PC-9 (cell line): Measurements from ENCODE around the gene RIMKLB. TPM values are rescaled to one million over a fixed set of nuclear protein-coding genes. Genes with fewer than 3 reads are reported as not detected.

Experiments used
- BruUV-seq: library from RNA; stranded (reverse); fragments of 400-500 nt; replicated peaks from 2 replicates; lab custom pipeline; 2021; lab: Mats Ljungman, UMichigan
- CTCF ChIA-PET: fragments of 300-600 bp; sonication (Branson Sonifier 250); formaldehyde crosslinking; loops from one replicate; lab custom pipeline; 2022; ENCODE audit warnings: antibody characterized with exemption; lab: Charles Lee
- POLR2A ChIA-PET: fragments of 300-600 bp; sonication (Branson Sonifier 250); formaldehyde crosslinking; loops from one replicate; lab custom pipeline; 2022; ENCODE audit warnings: antibody characterized with exemption; ENCODE audit not compliant: unreplicated experiment; lab: Charles Lee
- DNase-seq, 2 experiments: peaks; one replicate each; pipeline versions ENCODE4 v3.0.0 to v3.0.0-alpha.2; 2015 to 2022; ENCODE audit warnings: mixed read lengths in 1 of 2
- H2AFZ ChIP-seq: fragments of 200-600 bp; sonication (generic); 2 replicates; pipeline ENCODE4 v1.8.1; 2017; ENCODE audit warnings: antibody characterized with exemption
- H3F3A ChIP-seq: fragments of 200-600 bp; sonication (generic); 2 replicates; pipeline ENCODE4 v1.8.1; 2017; ENCODE audit warnings: antibody characterized with exemption, mild to moderate bottlenecking, low read depth; ENCODE audit not compliant: insufficient read depth
- H3K27ac ChIP-seq: fragments of 200-600 bp; sonication (generic); 2 replicates; pipeline ENCODE4 v1.6.1; 2016; ENCODE audit warnings: mixed run types
- H3K27me3 ChIP-seq: fragments of 200-600 bp; sonication (generic); 2 replicates; pipeline ENCODE4 v1.6.1; 2016; ENCODE audit warnings: low read depth, mixed run types; ENCODE audit not compliant: insufficient read depth
- H3K36me3 ChIP-seq: fragments of 200-600 bp; sonication (generic); 2 replicates; pipeline ENCODE4 v1.6.1; 2016; ENCODE audit warnings: low read depth, mixed run types
- H3K4me1 ChIP-seq: fragments of 200-600 bp; sonication (generic); replicated peaks from 2 replicates; pipeline ENCODE4 v1.6.1; 2016; ENCODE audit warnings: mixed run types; ENCODE audit not compliant: insufficient read depth
- H3K4me2 ChIP-seq: fragments of 200-600 bp; sonication (generic); 2 replicates; pipeline ENCODE4 v1.6.1; 2017; ENCODE audit warnings: mixed run types
- H3K4me3 ChIP-seq: fragments of 200-600 bp; sonication (generic); 2 replicates; pipeline ENCODE4 v1.6.1; 2016; ENCODE audit warnings: mixed run types
- H3K79me2 ChIP-seq: fragments of 200-600 bp; sonication (generic); 2 replicates; pipeline ENCODE4 v1.6.1; 2017; ENCODE audit warnings: low read depth, mixed run types
- H3K9me2 ChIP-seq: fragments of 200-600 bp; sonication (generic); 2 replicates; pipeline ENCODE4 v1.8.1; 2017; ENCODE audit warnings: mild to moderate bottlenecking; ENCODE audit not compliant: insufficient read depth
- H3K9me3 ChIP-seq: fragments of 200-600 bp; sonication (generic); 2 replicates; pipeline ENCODE4 v1.8.1; 2016; ENCODE audit warnings: low read depth; ENCODE audit not compliant: insufficient read depth
- H4K20me1 ChIP-seq: fragments of 200-600 bp; sonication (generic); 2 replicates; pipeline ENCODE4 v1.8.1; 2017; ENCODE audit not compliant: insufficient read depth
- CTCF ChIP-seq: fragments of 200-600 bp; sonication (generic); conservative IDR thresholded peaks from 2 replicates; pipeline ENCODE4 v1.6.1; 2017; ENCODE audit warnings: mixed run types, antibody characterized with exemption, mild to moderate bottlenecking, moderate library complexity
- EZH2 ChIP-seq: fragments of 200-600 bp; sonication (generic); IDR thresholded peaks from 2 replicates; pipeline ENCODE4 v1.8.0; 2017; ENCODE audit warnings: antibody characterized with exemption, low read depth
- intact Hi-C: fragments of 100-400 bp; cut with micrococcal nuclease; formaldehyde crosslinking; loops from one replicate; pipeline ENCODE4 v1.10.0; 2022; ENCODE audit not compliant: unreplicated experiment
- total RNA-seq: library from RNA; stranded (reverse); gene quantifications from 2 replicates; pipeline ENCODE4 v1.2.3, GENCODE V29; 2021

Gene RIMKLB
- total RNA-seq, 1 experiment from 2014 or later = 64.8 TPM

GRCh38 chr12:8678661-8679111 is 19.1 kb upstream of the RIMKLB start:
- TF ChIP-seq EZH2 (no peak), CTCF (no peak)
- Histone ChIP-seq H3K27ac (no peak overlapping the region), H3F3A (peaks cover 10% of the 10 kb centered on the region; the same call in 1 of the 2 replicates), H3K27me3 (no peaks in the 10 kb centered on the region), H3K4me2 (no peak overlapping the region), H3K4me1 (peaks cover 11% of the 10 kb centered on the region; the same call in 1 of the 2 replicates), H3K79me2 (no peaks in the 10 kb centered on the region), H3K9me3 (no peaks in the 10 kb centered on the region), H4K20me1 (no peaks in the 10 kb centered on the region), H3K36me3 (no peaks in the 10 kb centered on the region), H2AFZ (no peak overlapping the region), H3K4me3 (no peak overlapping the region), H3K9me2 (no peaks in the 10 kb centered on the region)
- intact Hi-C loops = no loop called here
- BruUV-seq = no TSS peak
- ChIA-PET CTCF (interaction anchor here (0.5 to 1.1 kb wide), 2 partner anchors 21 to 87 kb away, joined by 3 to 5 read pairs; no protein-coding TSS in a partner anchor), POLR2A (interaction anchor here (0.6 kb wide), 4 partner anchors 19 to 324 kb away, joined by 3 to 15 read pairs (median 8); partner anchors contain the start of gene RIMKLB)
- no peak for DNase-seq

- POLR2A ChIA-PET = interaction anchor here (0.6 to 1.6 kb wide), 2 partner anchors 18 to 23 kb away, joined by 20 to 26 read pairs; partner anchors contain the start of gene MFAP5
- CTCF ChIA-PET = interaction anchor here (0.6 to 1.9 kb wide), 5 partner anchors 136 to 369 kb away, joined by 3 to 13 read pairs (median 5); partner anchors contain the start of gene A2ML1
- H3K4me3 ChIP-seq = no peak overlapping the region
- no peak for TF ChIP-seq CTCF
- H3K9me3 ChIP-seq = no peaks in the 10 kb centered on the region
- H2AFZ ChIP-seq = no peak overlapping the region; the same call in 1 of the 2 replicates
- no TSS peak for BruUV-seq
- no peak overlapping the region for H3K27ac ChIP-seq
- peaks cover 11% of the 10 kb centered on the region; the same call in 1 of the 2 replicates for H3K4me1 ChIP-seq
- no peaks in the 10 kb centered on the region for H3K79me2 ChIP-seq
- peaks cover 10% of the 10 kb centered on the region; the same call in 1 of the 2 replicates for H3F3A ChIP-seq
- intact Hi-C loops = loop anchor here (5.0 kb wide), 1 partner anchor 102 kb away; no protein-coding TSS in a partner anchor
- no peaks in the 10 kb centered on the region for H3K27me3 ChIP-seq
- H3K4me2 ChIP-seq = peak overlapping the region; percentile 64; the same call in 1 of the 2 replicates
- no peaks in the 10 kb centered on the region for H4K20me1 ChIP-seq
- H3K9me2 ChIP-seq = no peaks in the 10 kb centered on the region
- no peaks in the 10 kb centered on the region for H3K36me3 ChIP-seq
- DNase-seq = no peak
Measured at GRCh38 chr12:8680533-8680932, 17.3 kb upstream of the RIMKLB start.

- H3K27ac ChIP-seq = no peak overlapping the region
- BruUV-seq = no TSS peak
- no peaks in the 10 kb centered on the region for H3K27me3 ChIP-seq
- intact Hi-C loops = loop anchor here (1.0 to 5.0 kb wide), 5 partner anchors 19 to 358 kb away; partner anchors contain the start of genes M6PR and MFAP5
- H3K4me3 ChIP-seq = peak overlapping the region; percentile 29; the same call in 1 of the 2 replicates
- H3K9me2 ChIP-seq = no peaks in the 10 kb centered on the region
- H3K4me2 ChIP-seq = peak overlapping the region; percentile 64
- H3K9me3 ChIP-seq = no peaks in the 10 kb centered on the region
- DNase-seq = peak; percentile 49 to 72
- no peaks in the 10 kb centered on the region for H4K20me1 ChIP-seq
- peaks cover 11% of the 10 kb centered on the region; the same call in 1 of the 2 replicates for H3K4me1 ChIP-seq
- peaks cover 10% of the 10 kb centered on the region; the same call in 1 of the 2 replicates for H3F3A ChIP-seq
- no peaks in the 10 kb centered on the region for H3K79me2 ChIP-seq
- no peak for TF ChIP-seq CTCF
- no peak for TF ChIP-seq EZH2
- POLR2A ChIA-PET = interaction anchor here (0.5 to 1.6 kb wide), 4 partner anchors 19 to 61 kb away, joined by 3 to 26 read pairs (median 12); partner anchors contain the start of gene MFAP5
- peak overlapping the region; percentile 20; the same call in 1 of the 2 replicates for H2AFZ ChIP-seq
- CTCF ChIA-PET = interaction anchor here (0.6 to 1.9 kb wide), 14 partner anchors 19 to 368 kb away, joined by 3 to 14 read pairs (median 4); partner anchors contain the start of genes A2ML1, M6PR and MFAP5
- H3K36me3 ChIP-seq = no peaks in the 10 kb centered on the region
Measured at GRCh38 chr12:8681129-8681884, 16.5 kb upstream of the RIMKLB start.
